ENCODE data around the gene DUSP3.
"Not testable (repeated sequence)": the region's sequence is repeated elsewhere in the genome, so short reads cannot be mapped to it uniquely, and the experiment has no call there.

DUSP3 gene

GRCh38 chr17:43800736-43801135 lies 22.0 kb upstream of the DUSP3 start:
- DNase-seq (ENCODE audit: low read depth in 2 of 2), result no peak

- DNase-seq (ENCODE audit: low read depth in 2 of 2), result no peak
These were observed 20.3 kb upstream of the DUSP3 start for GRCh38 chr17:43799047-43799446.

GRCh38 chr17:43798024-43798423 lies 19.2 kb upstream of the DUSP3 start:
- DNase-seq (ENCODE audit: low read depth in 2 of 2), result not testable (repeated sequence)

GRCh38 chr17:43792668-43793067 lies 13.9 kb upstream of the DUSP3 start:
- not testable (repeated sequence) for DNase-seq (ENCODE audit: low read depth in 2 of 2)

- DNase-seq (ENCODE audit: low read depth in 2 of 2), result no peak
These were observed 12.8 kb upstream of the DUSP3 start for GRCh38 chr17:43791589-43791988.

GRCh38 chr17:43790311-43790940 lies 11.6 kb upstream of the DUSP3 start:
- DNase-seq (ENCODE audit: low read depth in 2 of 2), result no peak

- DNase-seq (ENCODE audit: low read depth in 2 of 2), result no peak
These were observed 10.7 kb upstream of the DUSP3 start for GRCh38 chr17:43789482-43789881.

- DNase-seq (ENCODE audit: low read depth in 2 of 2), result no peak
These were observed 9.8 kb upstream of the DUSP3 start for GRCh38 chr17:43788540-43788939.

GRCh38 chr17:43787728-43788127 lies 9.0 kb upstream of the DUSP3 start:
- no peak for DNase-seq (ENCODE audit: low read depth in 2 of 2)

GRCh38 chr17:43784628-43785101 lies 5.9 kb upstream of the DUSP3 start:
- DNase-seq (ENCODE audit: low read depth in 2 of 2), result no peak

GRCh38 chr17:43784068-43784467 lies 5.3 kb upstream of the DUSP3 start:
- no peak for DNase-seq (ENCODE audit: low read depth in 2 of 2)

- DNase-seq (ENCODE audit: low read depth in 2 of 2), result no peak
These were observed 4.3 kb upstream of the DUSP3 start for GRCh38 chr17:43782913-43783680.

- DNase-seq (ENCODE audit: low read depth in 2 of 2), result no peak
These were observed 1.4 kb upstream of the DUSP3 start, which contains the start of gene CFAP97D1 for GRCh38 chr17:43780135-43780534. Gene CFAP97D1 (plus strand): TSS chr17:43780435. CDS start chr17:43780463, 28 bp downstream.

- no peak for DNase-seq (ENCODE audit: low read depth in 2 of 2)
These were observed 658 bp upstream of the DUSP3 start for GRCh38 chr17:43779145-43780125.

- no peak for DNase-seq (ENCODE audit: low read depth in 2 of 2)
These were observed 4.2 kb downstream of the DUSP3 start for GRCh38 chr17:43774304-43775250.

GRCh38 chr17:43772877-43773648 lies 5.7 kb downstream of the DUSP3 start:
- DNase-seq (ENCODE audit: low read depth in 2 of 2), result no peak

- DNase-seq (ENCODE audit: low read depth in 2 of 2), result no peak
These were observed 7.3 kb downstream of the DUSP3 start for GRCh38 chr17:43771463-43771862.

- no peak for DNase-seq (ENCODE audit: low read depth in 2 of 2)
These were observed 7.8 kb downstream of the DUSP3 start for GRCh38 chr17:43770957-43771356.

- DNase-seq (ENCODE audit: low read depth in 2 of 2), result no peak
These were observed 8.9 kb downstream of the DUSP3 start for GRCh38 chr17:43769859-43770258.

- DNase-seq (ENCODE audit: low read depth in 2 of 2), result no peak
These were observed 9.4 kb downstream of the DUSP3 start for GRCh38 chr17:43769426-43769825.
